Esophagus squamous epithelium (tissue), 4 donors: ENCODE results near the gene SELENOM.

Source experiments
- POLR2A ChIP-seq, 4 donors: fragments of 450-650 bp; IDR thresholded peaks; one replicate each; pipeline ENCODE4 v1.6.1; 2017; ENCODE audit warnings: antibody characterized with exemption in 4 of 4, mild to moderate bottlenecking in 4 of 4, moderate library complexity in 3 of 4
- TF ChIP-seq, protein P1 (sequence below), 6 experiments: fragments of 450-650 bp in 4 of 6; fragments of 200-600 bp in 2 of 6; sonication (generic) in 2 of 6; IDR thresholded peaks; one replicate each; pipeline ENCODE4 v1.5.1; 2016 to 2019; ENCODE audit warnings: antibody characterized with exemption in 6 of 6, mild to moderate bottlenecking in 4 of 6, moderate library complexity in 4 of 6

DNA sequence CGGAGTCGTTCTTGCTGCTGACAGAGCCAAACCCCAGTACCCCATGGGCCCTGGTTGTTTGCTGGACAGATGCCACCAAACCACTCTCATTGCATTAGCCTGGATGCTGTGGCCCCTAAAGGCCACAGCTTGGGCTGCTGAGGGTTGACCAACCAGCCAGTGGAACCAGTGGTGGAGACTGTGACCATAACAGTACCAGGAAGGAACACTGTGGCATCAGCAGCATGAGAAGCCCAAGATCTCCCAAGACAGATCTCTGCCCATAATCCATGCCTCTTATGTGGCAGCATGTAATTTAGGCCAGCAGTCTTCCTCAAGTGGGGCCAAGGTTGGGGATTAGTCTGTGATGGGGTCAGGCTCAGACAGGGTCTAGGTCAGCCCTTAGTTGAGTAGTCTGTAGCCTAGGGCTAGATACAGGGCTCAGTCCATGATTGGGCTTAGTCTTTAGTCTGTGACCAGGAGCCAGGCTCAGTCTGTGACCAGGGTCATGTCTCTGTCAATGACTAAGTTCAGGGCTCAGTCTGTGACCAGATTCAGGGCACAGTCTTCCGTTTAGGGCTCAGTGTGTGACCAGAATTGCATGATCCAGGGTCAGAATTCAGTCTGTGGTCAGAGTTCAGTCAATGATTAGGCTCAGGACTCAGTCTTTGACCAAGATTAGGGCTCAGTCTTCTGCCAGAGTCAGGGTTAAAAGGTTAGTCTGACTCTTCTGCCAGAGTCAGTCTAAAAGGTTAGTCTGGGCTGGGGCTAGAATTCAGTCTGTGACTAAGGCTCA is 10.9 kb upstream of the SELENOM start:
- TF ChIP-seq, protein P1, sequence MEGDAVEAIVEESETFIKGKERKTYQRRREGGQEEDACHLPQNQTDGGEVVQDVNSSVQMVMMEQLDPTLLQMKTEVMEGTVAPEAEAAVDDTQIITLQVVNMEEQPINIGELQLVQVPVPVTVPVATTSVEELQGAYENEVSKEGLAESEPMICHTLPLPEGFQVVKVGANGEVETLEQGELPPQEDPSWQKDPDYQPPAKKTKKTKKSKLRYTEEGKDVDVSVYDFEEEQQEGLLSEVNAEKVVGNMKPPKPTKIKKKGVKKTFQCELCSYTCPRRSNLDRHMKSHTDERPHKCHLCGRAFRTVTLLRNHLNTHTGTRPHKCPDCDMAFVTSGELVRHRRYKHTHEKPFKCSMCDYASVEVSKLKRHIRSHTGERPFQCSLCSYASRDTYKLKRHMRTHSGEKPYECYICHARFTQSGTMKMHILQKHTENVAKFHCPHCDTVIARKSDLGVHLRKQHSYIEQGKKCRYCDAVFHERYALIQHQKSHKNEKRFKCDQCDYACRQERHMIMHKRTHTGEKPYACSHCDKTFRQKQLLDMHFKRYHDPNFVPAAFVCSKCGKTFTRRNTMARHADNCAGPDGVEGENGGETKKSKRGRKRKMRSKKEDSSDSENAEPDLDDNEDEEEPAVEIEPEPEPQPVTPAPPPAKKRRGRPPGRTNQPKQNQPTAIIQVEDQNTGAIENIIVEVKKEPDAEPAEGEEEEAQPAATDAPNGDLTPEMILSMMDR (IDR thresholded peaks at IDR 0.05), result no peak
- no peak for TF ChIP-seq POLR2A (IDR thresholded peaks at IDR 0.05)
